ENCODE results near the gene CRB3.

Gene CRB3

GRCh38 chr19:6453951-6454565, 10.0 kb upstream of the CRB3 start:
- no peak overlapping the region for H3K27ac ChIP-seq
- TF ChIP-seq CTCF (conservative IDR thresholded peaks at IDR 0.05), result no peak

- no peak for TF ChIP-seq CTCF (conservative IDR thresholded peaks at IDR 0.05)
These were observed 8.1 kb upstream of the CRB3 start for GRCh38 chr19:6455924-6456323.

GRCh38 chr19:6457958-6458694, 5.9 kb upstream of the CRB3 start:
- H3K27ac ChIP-seq, result no peak overlapping the region
- TF ChIP-seq CTCF (conservative IDR thresholded peaks at IDR 0.05), result no peak

More at GRCh38 chr19:6455924-6456323, 8.1 kb upstream of the CRB3 start:
- no peak overlapping the region for H3K27ac ChIP-seq

- no peak for TF ChIP-seq CTCF (conservative IDR thresholded peaks at IDR 0.05)
- H3K27ac ChIP-seq, result peak overlapping the region; percentile 69; the same call in 1 of the 2 replicates
These were observed 5.3 kb upstream of the CRB3 start for GRCh38 chr19:6458695-6459261.

GRCh38 chr19:6459262-6460098, 4.6 kb upstream of the CRB3 start, which contains the start of gene SLC25A23:
Gene SLC25A23, minus strand, starts transcription at chr19:6459792. Its CDS starts 164 bp downstream, at chr19:6459628.
- no peak for TF ChIP-seq CTCF (conservative IDR thresholded peaks at IDR 0.05)
- peak within 1 kb of the TSS; percentile 69 for H3K27ac ChIP-seq

GRCh38 chr19:6460099-6460884, 3.8 kb upstream of the CRB3 start:
- peak overlapping the region; percentile 69 for H3K27ac ChIP-seq
- peak; percentile 60 for TF ChIP-seq CTCF (conservative IDR thresholded peaks at IDR 0.05)
